Measurements from ENCODE around the gene IKZF2.

GRCh38 chr2:213064099-213064498 is 87.3 kb downstream of the IKZF2 start:
- TF ChIP-seq USF2 (IDR thresholded peaks at IDR 0.05; ENCODE audit: borderline replicate concordance, low read depth, low read length) (no peak), YY1 (IDR thresholded peaks at IDR 0.05; ENCODE audit: low read depth, low read length) (no peak), BRCA1 (IDR thresholded peaks at IDR 0.05; ENCODE audit: low read depth, low read length) (no peak), PAX8 (IDR thresholded peaks at IDR 0.05) (no peak)

Data from GM12878 (cell line).